GM21447 (cell line): ENCODE data around the gene NAT16.
"Not testable (repeated sequence)": the region's sequence is repeated elsewhere in the genome, so short reads cannot be mapped to it uniquely, and the experiment has no call there.

Source experiments
- ATAC-seq: cut with Tn5 transposase; IDR thresholded peaks from one replicate; pipeline ENCODE4 v1.9.1; 2021; ENCODE audit not compliant: unreplicated experiment

The NAT16 gene

GRCh38 chr7:101160910-101161309, 19.2 kb downstream of the NAT16 start:
- no peak for ATAC-seq

- no peak for ATAC-seq
These were observed 20.1 kb downstream of the NAT16 start for GRCh38 chr7:101159696-101160674.

DNA sequence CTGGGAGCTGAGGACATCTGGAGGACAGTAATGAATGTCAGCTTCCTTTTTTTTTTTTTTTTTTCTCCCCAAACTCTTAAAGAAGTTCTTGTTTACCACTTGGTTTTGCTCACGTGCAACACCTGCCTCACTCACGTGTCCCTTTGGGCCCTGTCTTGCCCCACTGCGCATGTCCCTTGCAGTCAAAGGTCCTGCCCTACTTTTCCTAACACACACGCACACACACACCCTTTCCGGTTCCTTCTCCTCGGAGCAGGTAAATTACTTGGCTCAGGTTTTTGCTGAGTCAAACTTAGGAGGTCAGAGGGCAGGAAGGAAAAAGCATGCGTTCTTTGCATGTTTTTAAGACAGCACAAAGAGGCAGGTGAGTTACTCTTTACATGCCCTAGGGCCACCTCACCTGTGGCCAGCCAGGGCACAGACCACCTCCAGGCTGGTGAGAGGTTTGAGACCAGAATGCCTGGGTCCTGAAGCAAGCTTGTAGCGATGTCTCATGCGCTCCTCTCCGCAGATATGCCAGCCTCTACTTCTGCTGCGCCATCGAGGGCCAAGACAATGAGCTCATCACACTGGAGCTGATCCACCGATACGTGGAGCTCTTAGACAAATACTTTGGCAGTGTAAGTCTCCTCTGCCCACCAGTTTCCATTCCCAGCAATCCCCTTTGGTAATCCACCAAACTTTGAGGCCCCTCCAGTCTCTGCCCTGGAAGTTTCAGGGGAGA, 23.1 kb downstream of the NAT16 start:
- ATAC-seq: no peak

DNA sequence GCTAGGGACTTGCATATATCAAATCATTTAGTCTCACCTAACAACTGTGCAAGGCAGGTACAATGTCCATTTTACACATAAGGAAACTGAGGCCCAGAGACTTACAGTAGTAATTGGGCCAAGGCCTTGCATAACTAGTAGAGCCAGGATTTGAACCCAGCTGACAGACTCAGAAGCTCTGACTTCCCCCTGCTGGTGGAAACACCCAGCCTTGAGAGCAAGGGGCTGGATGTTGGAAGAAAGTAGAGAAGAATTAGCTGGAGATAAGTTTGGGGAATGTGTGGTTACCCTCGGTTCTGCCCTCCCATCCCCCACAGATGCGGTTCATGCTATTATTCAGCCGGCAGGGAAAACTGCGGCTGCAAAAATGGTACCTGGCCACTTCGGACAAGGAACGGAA, 23.8 kb downstream of the NAT16 start:
- ATAC-seq: no peak

DNA sequence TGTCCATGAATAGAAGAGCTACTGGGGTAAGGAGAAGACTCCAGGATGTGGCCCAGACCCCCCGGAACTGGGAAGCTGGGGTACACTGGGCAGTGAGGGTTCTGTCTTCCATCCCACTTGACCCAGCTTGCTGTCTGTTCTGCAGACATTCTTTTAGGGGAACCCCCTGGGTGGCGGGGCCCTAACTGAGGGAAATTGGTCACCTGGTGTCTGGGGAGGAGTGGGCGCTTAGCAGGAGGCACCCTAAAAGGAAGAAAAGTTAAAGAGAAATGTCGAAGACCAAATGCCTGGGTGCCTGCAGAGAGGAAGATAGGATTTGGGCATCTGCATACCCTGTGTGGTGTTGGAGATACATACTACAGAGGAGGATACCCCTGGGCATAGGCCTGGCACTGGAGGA, 24.8 kb downstream of the NAT16 start:
- no peak for ATAC-seq

DNA sequence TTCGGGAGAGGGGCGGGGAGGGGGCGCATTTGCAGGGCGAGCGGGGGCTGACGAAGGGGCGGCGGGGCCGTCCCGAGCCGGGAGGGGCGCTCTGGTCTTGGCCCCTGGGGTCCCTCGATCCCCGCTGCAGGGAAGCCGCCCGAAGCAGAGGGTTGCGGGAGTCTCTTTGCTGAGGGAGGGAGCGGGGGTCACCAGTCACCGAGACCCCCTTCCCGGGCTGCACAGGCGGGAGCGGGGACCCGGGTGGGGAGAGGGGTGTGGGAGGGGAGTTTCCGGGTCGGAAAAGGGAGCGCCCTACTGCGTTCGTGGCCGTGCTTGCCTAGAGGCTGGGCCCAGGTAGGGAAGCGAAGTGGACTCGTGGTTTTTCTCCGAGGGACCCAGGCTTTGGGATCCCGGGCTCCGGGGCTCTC, 25.4 kb downstream of the NAT16 start:
- ATAC-seq: peak; percentile 34

GRCh38 chr7:101153969-101154692, 26.0 kb downstream of the NAT16 start, which contains the start of gene AP1S1:
Gene AP1S1 (plus strand): TSS chr7:101154476. CDS start chr7:101154515, 39 bp downstream.
- peak; percentile 81 for ATAC-seq

GRCh38 chr7:101151908-101152651, 28.0 kb downstream of the NAT16 start:
- ATAC-seq: no peak

- ATAC-seq: no peak
These were observed 39.2 kb downstream of the NAT16 start for GRCh38 chr7:101140746-101141382.

GRCh38 chr7:101140339-101140699, 39.8 kb downstream of the NAT16 start:
- no peak for ATAC-seq

- ATAC-seq: peak; percentile 84
These were observed 41.8 kb downstream of the NAT16 start for GRCh38 chr7:101138213-101138870.

- peak; percentile 10 for ATAC-seq
These were observed 42.4 kb downstream of the NAT16 start for GRCh38 chr7:101137651-101138212.

- ATAC-seq: no peak
These were observed 45.6 kb downstream of the NAT16 start for GRCh38 chr7:101134399-101134980.

GRCh38 chr7:101133621-101134398, 46.3 kb downstream of the NAT16 start:
- ATAC-seq: no peak

- ATAC-seq: not testable (repeated sequence)
These were observed 47.2 kb downstream of the NAT16 start for GRCh38 chr7:101132626-101133600.

- ATAC-seq: no peak
These were observed 50.4 kb downstream of the NAT16 start for GRCh38 chr7:101129603-101130117.
